Right cardiac atrium (tissue), 5 donors: ENCODE results near the gene THSD7B. TPM values are rescaled to one million over a fixed set of nuclear protein-coding genes. Genes with fewer than 3 reads are reported as not detected.
"Not testable (repeated sequence)": the region's sequence is repeated elsewhere in the genome, so short reads cannot be mapped to it uniquely, and the experiment has no call there.

Source experiments
- ATAC-seq, 2 donors: fragments of 200-7000 bp; cut with Tn5 transposase; one replicate each; pipeline versions ENCODE4 v1.8.0 to v1.9.1; 2020; ENCODE audit warnings: moderate library complexity in 2 of 2, mild to moderate bottlenecking in 1 of 2
- DNase-seq, 3 donors: peaks; one replicate each; pipeline ENCODE4 v3.0.0-alpha.2; 2020
- H3K27ac ChIP-seq: one replicate; pipeline ENCODE4 v1.5.1; 2013; ENCODE audit warnings: mild to moderate bottlenecking, low read length, control low read depth, moderate library complexity
- H3K27me3 ChIP-seq: one replicate; pipeline ENCODE4 v1.6.1; 2013; ENCODE audit not compliant: control insufficient read depth, insufficient read depth
- H3K4me1 ChIP-seq: one replicate; pipeline ENCODE4 v1.6.1; 2013; ENCODE audit warnings: low read length; ENCODE audit not compliant: control insufficient read depth, insufficient read depth
- H3K4me3 ChIP-seq: one replicate; pipeline ENCODE4 v1.5.1; 2013; ENCODE audit warnings: low read length, control low read depth
- H3K9me3 ChIP-seq: one replicate; pipeline ENCODE4 v1.6.1; 2013; ENCODE audit warnings: low read length; ENCODE audit not compliant: control insufficient read depth
- WGBS: extraction: QIAGEN DNeasy Blood & Tissue Kit; methylation state at CpG from one replicate; pipeline ENCODE4 v1.1.7; 2013; 5-methylcytosine and 5-hydroxymethylcytosine counted together
- intact Hi-C, 4 donors: fragments of 100-400 bp; cut with DNase I; formaldehyde crosslinking; loops; one replicate each; pipeline versions ENCODE4 v1.11.0 to v1.14.0; 2022 to 2023
- polyA plus RNA-seq: library from polyadenylated mRNA; stranded (reverse); fragments of 200-250 nt; gene quantifications from one replicate; pipeline ENCODE4 v1.2.3, GENCODE V29; 2013
- total RNA-seq, 4 donors: library from RNA; stranded (reverse); fragmentation: NEBNext Ultra II Directional; extraction: Animal tissue kit (Norgen Biotek cat#: 25700); gene quantifications; one replicate each; pipeline ENCODE4 v1.2.1, GENCODE V29; 2021
- donor health status: healthy with polysubstance abuse.
- donor health status: DM: no; HTN: yes; CAD: no.
- donor health status: DM: no; HTN: no; CAD: no.
- donor health status: DM: no; HTN: yes; CAD: no; lungs with severe emphysema.
- donor health status: DM: yes; HTN: yes; CAD: no.

The THSD7B gene
- total and polyA plus RNA-seq, 5 donors = 0.14 to 0.76 (median 0.19) TPM

GRCh38 chr2:137096693-137097092 lies 331.3 kb downstream of the THSD7B start:
- no peak overlapping the region for H3K27ac ChIP-seq
- H3K27me3 ChIP-seq = no peaks in the 10 kb centered on the region
- DNase-seq (no peak), ATAC-seq (no peak)
- H3K4me3 ChIP-seq = no peak overlapping the region
- intact Hi-C loops = no loop called here
- 68% methylated on average over 1 of the region's 1 CpG for WGBS
- no peaks in the 10 kb centered on the region for H3K4me1 ChIP-seq
- H3K9me3 ChIP-seq = no peaks in the 10 kb centered on the region

- H3K27ac ChIP-seq, intact Hi-C loops, H3K27me3 ChIP-seq, H3K9me3 ChIP-seq, H3K4me1 ChIP-seq, H3K4me3 ChIP-seq, ATAC-seq: not testable (repeated sequence)
- peak in 1 of 3 donors; percentile 20 for DNase-seq
- WGBS = 82% methylated on average over 3 of the region's 3 CpGs
Observed at GRCh38 chr2:137101814-137102213, 336.5 kb downstream of the THSD7B start.

- H3K27me3 ChIP-seq = no peaks in the 10 kb centered on the region
- ATAC-seq = no peak
- H3K9me3 ChIP-seq = no peaks in the 10 kb centered on the region
- intact Hi-C loops = no loop called here
- no peaks in the 10 kb centered on the region for H3K4me1 ChIP-seq
- no peak overlapping the region for H3K27ac ChIP-seq
- H3K4me3 ChIP-seq = no peak overlapping the region
- DNase-seq = no peak
Observed at GRCh38 chr2:137107904-137108303, 342.6 kb downstream of the THSD7B start.

- ATAC-seq = no peak
- Histone ChIP-seq H3K4me1 (no peaks in the 10 kb centered on the region), H3K27ac (no peak overlapping the region), H3K4me3 (no peak overlapping the region), H3K9me3 (no peaks in the 10 kb centered on the region), H3K27me3 (no peaks in the 10 kb centered on the region)
- DNase-seq = no peak
- 75% methylated on average over 5 of the region's 5 CpGs for WGBS
- intact Hi-C loops = no loop called here
Observed at GRCh38 chr2:137111896-137112295, 346.6 kb downstream of the THSD7B start.

GRCh38 chr2:137115081-137115794 lies 349.9 kb downstream of the THSD7B start:
- DNase-seq (no peak), ATAC-seq (no peak)
- H3K4me1 ChIP-seq = no peaks in the 10 kb centered on the region
- H3K27me3 ChIP-seq = no peaks in the 10 kb centered on the region
- no peak overlapping the region for H3K4me3 ChIP-seq
- H3K9me3 ChIP-seq = no peaks in the 10 kb centered on the region
- H3K27ac ChIP-seq = no peak overlapping the region
- intact Hi-C loops = no loop called here
- WGBS = 72% methylated on average over 10 of the region's 10 CpGs

GRCh38 chr2:137115795-137116089 lies 350.4 kb downstream of the THSD7B start:
- Histone ChIP-seq H3K27ac (no peak overlapping the region), H3K9me3 (no peaks in the 10 kb centered on the region), H3K27me3 (no peaks in the 10 kb centered on the region), H3K4me3 (no peak overlapping the region), H3K4me1 (no peaks in the 10 kb centered on the region)
- WGBS = 83% methylated on average over 1 of the region's 1 CpG
- intact Hi-C loops = no loop called here
- ATAC-seq = no peak
- DNase-seq = no peak

- ATAC-seq (no peak), DNase-seq (no peak)
- intact Hi-C loops = no loop called here
- Histone ChIP-seq H3K27ac (no peak overlapping the region), H3K27me3 (no peaks in the 10 kb centered on the region), H3K4me1 (no peaks in the 10 kb centered on the region), H3K4me3 (no peak overlapping the region), H3K9me3 (no peaks in the 10 kb centered on the region)
Observed at GRCh38 chr2:137117385-137117784, 352.0 kb downstream of the THSD7B start.

- ATAC-seq (no peak), DNase-seq (no peak)
- Histone ChIP-seq H3K27me3 (no peaks in the 10 kb centered on the region), H3K4me3 (no peak overlapping the region), H3K4me1 (no peaks in the 10 kb centered on the region), H3K27ac (no peak overlapping the region), H3K9me3 (no peaks in the 10 kb centered on the region)
- intact Hi-C loops = no loop called here
Observed at GRCh38 chr2:137118140-137118539, 352.8 kb downstream of the THSD7B start.

- ATAC-seq (no peak), DNase-seq (no peak)
- Histone ChIP-seq H3K27me3 (no peaks in the 10 kb centered on the region), H3K9me3 (no peaks in the 10 kb centered on the region), H3K4me3 (no peak overlapping the region), H3K4me1 (no peaks in the 10 kb centered on the region), H3K27ac (no peak overlapping the region)
- WGBS = 92% methylated on average over 1 of the region's 1 CpG
- intact Hi-C loops = no loop called here
Observed at GRCh38 chr2:137123226-137123625, 357.9 kb downstream of the THSD7B start.

GRCh38 chr2:137133225-137133624 lies 367.9 kb downstream of the THSD7B start:
- Histone ChIP-seq H3K27ac (no peak overlapping the region), H3K9me3 (no peaks in the 10 kb centered on the region), H3K4me3 (no peak overlapping the region), H3K4me1 (no peaks in the 10 kb centered on the region), H3K27me3 (no peaks in the 10 kb centered on the region)
- no peak for ATAC-seq
- DNase-seq = no peak
- 62% methylated on average over 3 of the region's 3 CpGs for WGBS
- intact Hi-C loops = no loop called here

GRCh38 chr2:137138263-137138662 lies 372.9 kb downstream of the THSD7B start:
- Histone ChIP-seq H3K4me3 (no peak overlapping the region), H3K27me3 (no peaks in the 10 kb centered on the region), H3K27ac (no peak overlapping the region), H3K4me1 (no peaks in the 10 kb centered on the region), H3K9me3 (no peaks in the 10 kb centered on the region)
- intact Hi-C loops = no loop called here
- DNase-seq (no peak), ATAC-seq (no peak)

GRCh38 chr2:137151731-137152130 lies 386.4 kb downstream of the THSD7B start:
- ATAC-seq = no peak
- no peak for DNase-seq
- Histone ChIP-seq H3K9me3 (no peaks in the 10 kb centered on the region), H3K27ac (no peak overlapping the region), H3K4me1 (no peaks in the 10 kb centered on the region), H3K4me3 (no peak overlapping the region), H3K27me3 (no peaks in the 10 kb centered on the region)
- 91% methylated on average over 2 of the region's 2 CpGs for WGBS
- intact Hi-C loops = no loop called here
